GM21528 (cell line): ENCODE data around the gene KRTAP5-1.
A peak's percentile ranks its signal among the peaks of the same experiment; 100 is the strongest.
"Not testable (repeated sequence)": the region's sequence is repeated elsewhere in the genome, so short reads cannot be mapped to it uniquely, and the experiment has no call there.

Experiments
- ATAC-seq: cut with Tn5 transposase; IDR thresholded peaks from one replicate; pipeline ENCODE4 v1.9.1; 2021; ENCODE audit warnings: mild to moderate bottlenecking, moderate library complexity; ENCODE audit not compliant: unreplicated experiment, low FRiP score

Gene KRTAP5-1

GRCh38 chr11:1584661-1585370, at the start of gene KRTAP5-1:
Gene KRTAP5-1, minus strand, starts transcription at chr11:1585283. Its CDS starts 34 bp downstream, at chr11:1585249.
- not testable (repeated sequence) for ATAC-seq

- no peak for ATAC-seq
Observed at GRCh38 chr11:1633864-1634263, 48.8 kb upstream of the KRTAP5-1 start.

DNA sequence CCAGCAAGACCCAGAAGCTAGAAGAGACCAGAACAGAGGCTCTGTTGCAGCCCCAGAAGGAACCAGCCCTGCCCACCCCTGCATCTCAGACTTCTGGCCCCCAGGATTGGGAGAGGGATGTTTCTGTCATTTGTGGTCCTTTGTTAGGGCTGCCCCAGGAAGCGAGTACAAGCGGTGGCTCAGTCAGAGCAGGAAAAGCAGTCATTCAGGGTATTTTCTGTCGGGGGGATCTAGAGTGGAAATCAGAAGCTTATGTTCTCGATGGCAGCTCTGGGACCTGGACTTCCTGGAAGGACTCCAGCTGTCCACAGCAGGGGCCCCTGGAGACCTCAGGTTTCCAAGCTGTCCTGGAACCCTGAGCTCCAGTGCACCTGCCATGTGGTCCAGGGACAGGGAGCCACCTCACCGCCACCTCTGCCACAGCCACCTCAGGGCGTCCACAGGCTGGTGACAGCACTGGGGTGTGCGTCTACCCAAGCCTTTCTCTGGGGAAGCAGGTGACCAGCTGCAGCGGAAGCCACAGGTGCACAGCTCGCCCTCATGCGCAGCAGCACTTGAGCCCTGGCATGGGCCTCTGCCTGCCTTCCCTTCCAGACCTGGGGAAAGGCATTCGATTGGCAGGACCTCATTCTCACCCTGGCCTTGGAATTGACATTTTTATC, 47.1 kb upstream of the KRTAP5-1 start:
- no peak for ATAC-seq

GRCh38 chr11:1631066-1631568, 46.0 kb upstream of the KRTAP5-1 start:
- ATAC-seq: no peak

- ATAC-seq: no peak
Observed at GRCh38 chr11:1630271-1630670, 45.2 kb upstream of the KRTAP5-1 start.

GRCh38 chr11:1629326-1630185, 44.5 kb upstream of the KRTAP5-1 start, which contains the start of gene KRTAP5-5:
Gene KRTAP5-5, plus strand, starts transcription at chr11:1629775. Its CDS starts 66 bp downstream, at chr11:1629841.
- ATAC-seq: no peak

DNA sequence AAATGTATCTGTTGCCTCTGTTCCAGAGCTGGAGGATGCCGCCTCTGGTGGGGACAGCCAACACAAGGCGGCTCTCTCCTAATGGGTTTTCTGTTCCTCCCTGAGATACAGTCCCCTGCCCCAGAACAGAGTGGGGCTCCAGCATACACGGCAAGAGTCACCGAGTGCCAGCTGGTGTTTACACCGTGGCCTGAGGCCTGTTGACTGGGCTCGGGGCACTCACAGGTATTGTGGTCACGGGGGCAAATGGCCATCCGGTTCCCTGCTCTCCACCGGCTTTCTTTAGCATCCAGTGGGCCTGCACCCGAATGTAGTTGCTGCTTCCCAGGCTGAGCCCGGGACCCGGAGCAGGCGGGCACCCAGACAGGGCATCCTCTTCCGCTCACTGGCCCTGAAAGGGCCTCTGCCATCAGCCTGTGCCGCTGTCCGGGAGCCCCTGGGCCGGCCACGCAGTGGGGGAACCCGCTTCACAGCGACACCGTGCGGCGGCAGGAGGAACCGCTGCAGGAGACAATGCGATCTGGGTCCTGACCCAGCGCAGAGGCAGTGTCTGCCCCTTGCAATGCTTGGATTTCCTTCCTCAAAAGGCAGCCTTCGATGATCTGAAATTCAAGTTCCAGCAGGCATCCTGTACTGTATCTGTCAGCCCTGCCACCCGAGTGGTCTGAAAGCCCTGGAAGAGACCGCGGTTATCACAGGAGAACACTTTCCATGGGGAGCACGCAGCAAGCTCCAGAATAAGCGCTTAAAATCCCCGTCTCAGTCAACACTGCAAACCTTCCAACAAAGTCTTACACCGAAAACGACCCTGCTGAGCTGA, 43.6 kb upstream of the KRTAP5-1 start:
- no peak for ATAC-seq

DNA sequence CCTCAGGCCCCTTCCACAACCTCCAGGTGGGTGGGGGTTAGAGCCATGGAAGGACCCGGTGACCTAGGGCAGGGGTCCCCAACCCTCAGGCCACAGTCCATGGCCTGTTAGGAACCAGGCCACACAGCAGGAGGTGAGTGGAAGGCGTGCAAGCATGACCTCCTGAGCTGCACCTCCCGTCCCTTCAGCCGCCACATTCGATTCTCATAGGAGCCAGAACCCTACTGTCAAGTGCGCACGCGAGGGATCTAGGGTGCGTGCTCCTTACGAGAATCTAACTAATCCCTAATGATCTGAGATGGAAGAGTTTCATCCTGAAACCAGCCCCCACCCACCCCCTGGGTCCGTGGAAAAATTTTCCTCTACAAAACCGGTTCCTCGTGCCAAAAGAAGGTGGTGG, 40.5 kb upstream of the KRTAP5-1 start:
- no peak for ATAC-seq

GRCh38 chr11:1624621-1625020, 39.5 kb upstream of the KRTAP5-1 start:
- ATAC-seq: no peak

DNA sequence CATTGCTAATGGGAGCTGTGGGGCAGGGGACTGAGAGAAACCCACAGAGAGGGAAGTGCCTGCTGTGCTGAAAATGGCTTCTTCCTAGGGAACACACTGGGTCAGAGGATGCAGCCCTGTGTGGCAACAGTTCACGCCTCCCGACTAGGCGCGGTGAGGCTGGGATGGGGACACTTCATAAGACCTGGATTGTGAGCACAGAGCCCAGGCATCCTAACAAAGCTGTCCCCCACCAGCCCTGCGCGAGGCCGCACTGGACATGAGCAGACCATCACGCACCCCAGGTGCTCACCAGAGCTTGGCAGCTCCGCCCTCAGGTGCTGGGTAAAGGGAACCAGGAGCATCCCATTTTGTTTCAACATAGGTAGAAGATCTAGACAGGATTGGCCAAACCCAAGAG, 38.6 kb upstream of the KRTAP5-1 start:
- no peak for ATAC-seq

- no peak for ATAC-seq
Observed at GRCh38 chr11:1622086-1622485, 37.0 kb upstream of the KRTAP5-1 start, which contains the start of gene KRTAP5-4. Gene KRTAP5-4, minus strand, starts transcription at chr11:1622138. Its CDS starts 45 bp downstream, at chr11:1622093.

GRCh38 chr11:1619449-1619848, 34.4 kb upstream of the KRTAP5-1 start:
- no peak for ATAC-seq

- no peak for ATAC-seq
Observed at GRCh38 chr11:1618231-1618630, 33.1 kb upstream of the KRTAP5-1 start.

- no peak for ATAC-seq
Observed at GRCh38 chr11:1608363-1608762, 23.3 kb upstream of the KRTAP5-1 start, which contains the start of gene KRTAP5-3. Gene KRTAP5-3, minus strand, starts transcription at chr11:1608463. Its CDS starts 78 bp downstream, at chr11:1608385.

GRCh38 chr11:1607901-1608300, 22.8 kb upstream of the KRTAP5-1 start:
- ATAC-seq: not testable (repeated sequence)

DNA sequence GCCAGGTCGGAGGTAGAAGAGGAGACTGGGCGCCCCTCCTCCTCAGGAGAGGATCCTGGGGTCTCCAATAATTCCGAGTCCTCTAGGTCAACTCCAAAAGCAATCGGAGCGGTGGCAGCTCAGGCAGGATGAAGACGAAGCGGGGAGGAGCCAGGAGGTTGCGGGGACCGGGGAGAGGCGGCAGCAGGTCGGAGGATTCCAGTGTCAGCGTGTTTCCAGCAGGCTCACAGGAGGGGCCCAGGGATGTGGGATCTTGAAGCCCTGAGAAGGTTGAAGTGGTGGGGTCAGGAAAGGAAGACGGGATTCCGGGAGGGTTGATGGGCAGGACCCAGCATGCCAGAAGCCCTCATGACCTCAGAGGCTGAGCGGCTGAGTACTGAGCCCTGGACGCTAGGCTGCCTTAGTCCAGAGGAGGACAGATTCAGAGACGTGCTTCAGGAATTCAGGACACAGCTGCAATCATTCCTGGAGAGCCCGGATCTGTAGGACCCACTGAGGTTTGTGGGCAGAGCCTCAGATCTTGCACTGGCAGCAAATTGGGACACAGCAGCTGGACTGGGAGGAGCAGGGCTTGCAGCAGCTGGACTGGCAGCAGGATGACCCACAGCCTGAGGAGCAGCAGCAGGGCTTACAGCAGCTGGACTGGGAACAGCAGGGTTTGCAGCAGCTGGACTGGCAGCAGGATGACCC, 22.2 kb upstream of the KRTAP5-1 start:
- not testable (repeated sequence) for ATAC-seq

DNA sequence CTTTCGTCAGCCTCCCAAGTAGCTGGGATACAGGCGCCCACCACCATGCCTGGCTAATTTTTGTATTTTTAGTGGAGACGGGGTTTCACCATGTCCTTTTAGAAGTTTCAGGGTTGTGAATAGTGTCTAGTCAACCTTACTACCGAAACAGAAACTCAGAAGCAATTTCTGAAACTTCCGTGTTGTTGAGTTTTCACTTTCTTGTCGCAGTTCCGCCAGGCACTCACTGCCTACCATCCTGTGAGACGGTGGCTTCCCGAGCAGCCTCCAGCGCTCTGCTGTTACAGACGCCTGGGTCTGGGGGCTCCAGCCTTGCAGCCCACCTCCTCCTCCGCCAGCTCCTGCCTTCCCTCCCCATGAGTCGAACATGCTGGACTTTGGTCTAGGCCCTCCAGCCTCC, 20.8 kb upstream of the KRTAP5-1 start:
- ATAC-seq: peak; percentile 72

DNA sequence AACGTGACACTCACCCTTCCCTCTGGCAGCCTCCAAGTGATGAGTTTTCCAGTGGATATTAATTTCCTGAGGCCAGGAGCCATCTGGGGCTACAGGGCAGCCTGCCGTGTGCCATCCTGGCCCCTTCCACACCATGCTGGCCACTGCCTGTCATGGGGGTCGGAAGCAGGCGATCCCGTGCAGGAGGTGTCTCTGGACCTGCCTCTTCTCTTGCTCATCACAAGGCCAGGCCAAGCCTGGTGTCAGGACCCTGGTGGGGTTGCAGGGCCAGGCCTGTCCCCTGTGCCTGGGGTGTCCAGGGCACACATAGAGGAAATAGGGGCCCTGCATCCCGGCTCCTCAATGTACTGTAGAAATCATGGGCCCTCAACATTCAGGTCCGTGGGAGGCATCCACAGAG, 19.6 kb upstream of the KRTAP5-1 start:
- ATAC-seq: no peak

DNA sequence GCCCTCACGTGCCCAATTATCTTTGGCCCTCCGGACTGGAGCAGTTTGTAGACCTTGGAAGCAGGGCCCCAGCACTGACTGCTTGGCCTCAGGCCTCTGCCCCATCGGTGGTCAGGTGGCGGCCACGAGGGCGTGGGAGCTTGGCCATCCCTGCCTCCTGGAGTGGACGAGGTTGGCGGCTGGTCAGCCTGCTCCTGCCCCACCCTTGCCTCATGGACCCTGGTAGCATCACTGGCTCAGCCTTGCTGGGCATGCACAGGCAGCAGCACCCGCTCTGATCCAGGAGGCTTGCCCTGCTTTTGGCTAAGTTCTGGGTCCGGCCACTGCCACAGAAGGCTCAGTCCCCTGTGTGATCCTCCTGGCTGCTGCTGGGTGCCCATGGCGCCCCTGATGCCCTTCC, 19.1 kb upstream of the KRTAP5-1 start:
- ATAC-seq: no peak
